NT2/D1 (cell line): Measurements from ENCODE around the gene SRP9.
"Not testable (repeated sequence)": the region's sequence is repeated elsewhere in the genome, so short reads cannot be mapped to it uniquely, and the experiment has no call there.

Experiments
- YY1 ChIP-seq: IDR thresholded peaks from 2 replicates; pipeline ENCODE4 v1.6.1; 2011; ENCODE audit not compliant: insufficient read length, insufficient read depth
- ZNF274 ChIP-seq: IDR thresholded peaks from 2 replicates; pipeline ENCODE4 v1.6.1; 2011; ENCODE audit warnings: mild to moderate bottlenecking, low read depth, low read length

DNA sequence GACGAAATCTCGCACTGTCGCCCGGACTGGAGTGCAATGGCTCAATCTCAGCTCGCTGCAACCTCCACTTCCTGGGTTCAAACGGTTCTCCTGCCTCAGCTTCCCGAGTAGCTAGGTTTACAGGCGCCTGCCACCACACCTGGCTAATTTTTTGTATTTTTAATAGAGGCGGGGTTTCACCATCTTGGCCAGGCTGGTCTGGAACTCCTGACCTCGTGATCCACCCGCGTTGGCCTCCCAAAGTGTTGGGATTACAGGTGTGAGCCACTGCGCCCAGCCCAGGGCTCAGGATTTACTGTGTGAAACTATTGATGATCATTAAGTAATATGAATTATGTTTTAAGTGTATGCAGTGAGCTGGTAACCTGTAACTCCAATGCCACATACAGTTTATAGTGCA lies 1.5 kb downstream of the SRP9 start:
- TF ChIP-seq YY1, ZNF274: not testable (repeated sequence)
